HepG2 (cell line): Measurements from ENCODE around the gene TAS1R3. TPM values are rescaled to one million over a fixed set of nuclear protein-coding genes. Genes with fewer than 3 reads are reported as not detected.

Experiments
- AGO1 ChIP-seq: fragments of 200-400 bp; formaldehyde crosslinking; IDR thresholded peaks from 2 replicates; pipeline ENCODE4 v1.6.1; 2017; ENCODE audit warnings: mild to moderate bottlenecking, low read depth, low read length, moderate library complexity; ENCODE audit not compliant: poor library complexity, severe bottlenecking
- GABPB1 ChIP-seq: IDR thresholded peaks from 2 replicates; pipeline ENCODE4 v1.6.1; 2016; ENCODE audit warnings: mild to moderate bottlenecking, missing genetic modification reagents, moderate library complexity, missing compliant biosample characterization
- GATA4 ChIP-seq: sonication (generic); IDR thresholded peaks from 2 replicates; pipeline ENCODE4 v1.6.1; 2016; ENCODE audit warnings: antibody characterized with exemption, low read depth, borderline replicate concordance
- HOXA3 ChIP-seq: sonication (generic); formaldehyde crosslinking; IDR thresholded peaks from 2 replicates; pipeline ENCODE4 v1.5.0; 2020; ENCODE audit warnings: missing genetic modification reagents
- RFX3 ChIP-seq: IDR thresholded peaks from 2 replicates; pipeline ENCODE4 v1.6.1; 2016; ENCODE audit warnings: missing biosample characterization, missing genetic modification reagents
- SMYD3 ChIP-seq: sonication (generic); formaldehyde crosslinking; IDR thresholded peaks from 2 replicates; pipeline ENCODE4 v1.8.1; 2023; ENCODE audit warnings: mild to moderate bottlenecking, missing genetic modification reagents
- SP4 ChIP-seq: sonication (generic); formaldehyde crosslinking; IDR thresholded peaks from 2 replicates; pipeline ENCODE4 v1.8.1; 2023; ENCODE audit warnings: mild to moderate bottlenecking, missing genetic modification reagents
- SYNCRIP ChIP-seq: fragments of 200-400 bp; formaldehyde crosslinking; IDR thresholded peaks from 2 replicates; pipeline ENCODE4 v1.6.1; 2018; ENCODE audit warnings: mild to moderate bottlenecking, low read depth, low read length; ENCODE audit not compliant: insufficient read depth
- YY1 ChIP-seq: IDR thresholded peaks from 2 replicates; pipeline ENCODE4 v1.6.1; 2011; ENCODE audit warnings: low read length, low read depth, moderate library complexity, mild to moderate bottlenecking; ENCODE audit not compliant: insufficient read depth, insufficient replicate concordance
- ZFP36L1 ChIP-seq: sonication (generic); formaldehyde crosslinking; IDR thresholded peaks from 2 replicates; pipeline ENCODE4 v1.8.0; 2022; ENCODE audit warnings: mild to moderate bottlenecking, missing genetic modification reagents, moderate library complexity
- ZNF180 ChIP-seq: sonication (generic); formaldehyde crosslinking; IDR thresholded peaks from 2 replicates; pipeline ENCODE4 v1.4.0; 2020; ENCODE audit warnings: low read depth, missing genetic modification reagents, borderline replicate concordance
- ZNF317 ChIP-seq: sonication (generic); formaldehyde crosslinking; IDR thresholded peaks from 2 replicates; pipeline ENCODE4 v1.5.0; 2020; ENCODE audit warnings: mild to moderate bottlenecking, missing genetic modification reagents
- ZNF318 ChIP-seq: sonication (generic); formaldehyde crosslinking; IDR thresholded peaks from 2 replicates; pipeline ENCODE4 v1.4.0; 2020; ENCODE audit warnings: mild to moderate bottlenecking, missing genetic modification reagents
- ZNF432 ChIP-seq: sonication (generic); formaldehyde crosslinking; IDR thresholded peaks from 2 replicates; pipeline ENCODE4 v1.5.0; 2020; ENCODE audit warnings: missing genetic modification reagents, mild to moderate bottlenecking, borderline replicate concordance
- ZNF570 ChIP-seq: sonication (generic); formaldehyde crosslinking; IDR thresholded peaks from 2 replicates; pipeline ENCODE4 v1.4.0; 2020; ENCODE audit warnings: mild to moderate bottlenecking, missing genetic modification reagents, borderline replicate concordance
- ZNF709 ChIP-seq: sonication (generic); formaldehyde crosslinking; IDR thresholded peaks from 2 replicates; pipeline ENCODE4 v1.5.0; 2020; ENCODE audit warnings: mild to moderate bottlenecking, missing genetic modification reagents
- ZNF710 ChIP-seq: sonication (generic); formaldehyde crosslinking; IDR thresholded peaks from 2 replicates; pipeline ENCODE4 v1.5.0; 2020; ENCODE audit warnings: mild to moderate bottlenecking, missing genetic modification reagents, borderline replicate concordance
- ZNF737 ChIP-seq: sonication (generic); formaldehyde crosslinking; IDR thresholded peaks from 2 replicates; pipeline ENCODE4 v1.5.0; 2020; ENCODE audit warnings: missing genetic modification reagents, mild to moderate bottlenecking, borderline replicate concordance
- ZNF773 ChIP-seq: sonication (generic); formaldehyde crosslinking; IDR thresholded peaks from 2 replicates; pipeline ENCODE4 v1.4.0; 2020; ENCODE audit warnings: missing genetic modification reagents, borderline replicate concordance
- polyA plus RNA-seq, 8 experiments: library from polyadenylated mRNA; depleted of rRNA in 3 of 8; stranded (reverse) in 7 of 8; unstranded in 1 of 8; fragments of >200 nt; fragmentation: Illumina TruSeq in 4 of 8; extraction: Trizol in 4 of 8; gene quantifications; 2 replicates each; pipeline versions ENCODE4 v1.2.1 to v1.2.3, GENCODE V29; 2011 to 2016; ENCODE audit warnings: low read depth in 4 of 8, missing spikeins in 1 of 8, mixed read lengths in 1 of 8; ENCODE audit not compliant: insufficient read depth in 1 of 8
- total RNA-seq, 5 experiments: library from RNA; depleted of rRNA; stranded (reverse); fragments of >200 nt; fragmentation: Illumina TruSeq; extraction: Trizol; gene quantifications; 2 replicates each; pipeline ENCODE4 v1.2.3, GENCODE V29; 2016; ENCODE audit warnings: low read depth in 1 of 5

The TAS1R3 gene
- total and polyA plus RNA-seq, 2 of the 13 experiments (the other 11 are each of a cell fraction or from before 2014, with no cell fraction given) = 0.13 to 0.15 TPM

DNA sequence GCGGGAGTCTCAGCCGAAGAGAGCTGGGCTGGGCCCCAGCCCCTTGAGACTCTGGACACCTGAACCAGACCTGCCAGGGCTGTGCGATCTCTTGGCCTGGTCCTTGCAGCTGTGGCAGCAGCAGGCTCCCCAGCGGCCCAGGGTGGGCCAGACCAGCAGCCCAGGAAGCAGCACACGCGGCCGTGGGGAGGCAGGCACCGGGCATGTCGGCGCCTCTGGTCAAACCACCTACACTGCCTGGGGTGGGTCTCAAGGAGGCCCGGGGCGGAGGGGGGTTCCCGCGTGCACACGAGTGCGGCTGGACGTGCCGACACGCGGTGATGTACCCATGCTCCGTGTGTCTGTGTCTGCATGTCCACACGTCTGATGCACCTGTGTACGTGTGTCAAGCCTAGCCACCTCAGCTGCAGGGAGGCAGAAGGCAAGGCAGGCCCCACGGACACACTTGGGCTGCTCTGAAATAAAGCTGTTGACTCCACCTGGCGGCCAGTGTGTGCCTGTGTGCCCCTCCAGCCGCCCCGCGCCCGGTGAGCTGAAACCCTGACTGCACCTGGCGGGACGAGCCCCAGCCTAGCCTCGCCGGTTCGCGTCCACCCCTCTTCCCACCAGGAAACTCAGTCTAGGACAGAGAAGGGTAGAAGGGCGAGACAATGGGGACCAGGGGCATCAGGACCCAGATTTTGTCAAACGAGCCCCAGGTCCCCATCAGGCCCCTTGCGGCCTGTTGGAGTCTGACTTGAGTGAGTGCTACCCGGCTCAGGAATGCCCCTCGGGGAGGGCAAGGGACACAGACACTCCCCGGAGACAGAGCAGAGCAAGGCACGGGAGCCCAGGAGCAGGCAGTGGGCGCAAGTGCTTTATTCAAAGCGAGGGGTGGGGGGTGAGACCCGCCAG lies 39.3 kb upstream of the TAS1R3 start (continued):
- TF ChIP-seq RFX3 (no peak), AGO1 (peak; percentile 88), HOXA3 (CRISPR knock-in tag) (0 out of 2 replicates have a peak, but pooled peaks have one; percentile 4), ZNF180 (CRISPR knock-in tag) (no peak), SMYD3 (no peak), ZNF432 (no peak), GATA4 (no peak), SYNCRIP (no peak), ZNF317 (no peak), ZFP36L1 (no peak), ZNF318 (CRISPR knock-in tag) (no peak), GABPB1 (CRISPR knock-in tag) (no peak), ZNF737 (CRISPR knock-in tag) (no peak), YY1 (no peak), ZNF709 (CRISPR knock-in tag) (no peak), ZNF570 (CRISPR knock-in tag) (no peak), SP4 (no peak), ZNF773 (CRISPR knock-in tag) (no peak), ZNF710 (CRISPR knock-in tag) (peak; percentile 65; the same call in 1 of the 2 replicates)
